Type B pancreatic cell (in vitro differentiated cells): Measurements from ENCODE around the gene CPD. TPM values are rescaled to one million over a fixed set of nuclear protein-coding genes. Genes with fewer than 3 reads are reported as not detected.
"Not testable (repeated sequence)": the region's sequence is repeated elsewhere in the genome, so short reads cannot be mapped to it uniquely, and the experiment has no call there.

Experiments
- DNase-seq: peaks from one replicate; pipeline ENCODE4 v3.0.0; 2021; ENCODE audit warnings: mixed read lengths; ENCODE audit not compliant: unreplicated experiment; ENCODE audit errors: extremely low spot score
- H3K27ac Mint-ChIP-seq: 2 replicates; pipeline ENCODE4 v1.8.0; 2021; ENCODE audit warnings: mild to moderate bottlenecking, mixed read lengths
- H3K27me3 Mint-ChIP-seq: 2 replicates; pipeline ENCODE4 v1.8.0; 2021; ENCODE audit warnings: mixed read lengths
- H3K36me3 Mint-ChIP-seq: 2 replicates; pipeline ENCODE4 v1.8.0; 2021; ENCODE audit warnings: mixed read lengths
- H3K4me1 Mint-ChIP-seq: one replicate; pipeline ENCODE4 v1.8.0; 2021; ENCODE audit warnings: mixed read lengths; ENCODE audit not compliant: unreplicated experiment
- H3K4me3 Mint-ChIP-seq: 2 replicates; pipeline ENCODE4 v1.8.0; 2021; ENCODE audit warnings: mild to moderate bottlenecking, mixed read lengths
- H3K9me3 Mint-ChIP-seq: 2 replicates; pipeline ENCODE4 v1.8.0; 2021; ENCODE audit warnings: mixed read lengths
- total RNA-seq: library from RNA; stranded (reverse); gene quantifications from 2 replicates; pipeline ENCODE4 v1.2.1, GENCODE V29; 2021; ENCODE audit warnings: low replicate concordance
- TF ChIP-seq, protein P1 (sequence below): fragments of 200-600 bp; sonication (generic); conservative IDR thresholded peaks from 2 replicates; pipeline ENCODE4 v1.5.0; 2021; ENCODE audit warnings: antibody characterized with exemption, mild to moderate bottlenecking

CPD gene
- total RNA-seq, 1 donor from 2014 or later, result 71.2 TPM

DNA sequence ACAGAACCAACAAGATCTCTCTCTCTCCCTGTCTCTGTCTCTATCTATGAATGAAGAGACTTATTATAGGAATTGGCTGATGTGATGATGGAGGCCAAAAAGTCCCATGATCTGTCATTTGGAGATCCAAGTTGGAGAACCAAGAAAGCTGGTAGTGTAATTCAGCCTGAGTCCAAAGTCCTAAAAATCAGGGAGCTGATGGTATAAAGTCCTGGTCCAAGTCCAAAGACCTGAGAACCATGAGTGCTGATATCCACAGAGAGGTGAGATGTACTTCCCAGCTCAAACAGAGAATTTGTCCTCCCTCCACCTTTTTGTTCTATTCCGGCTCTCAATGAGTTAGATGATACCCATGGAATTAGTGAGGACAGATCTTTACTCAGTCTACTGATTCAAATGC lies 29.5 kb upstream of the CPD start:
- no peak overlapping the region for H3K27ac Mint-ChIP-seq
- no peaks in the 10 kb centered on the region for H3K36me3 Mint-ChIP-seq
- TF ChIP-seq, protein P1, sequence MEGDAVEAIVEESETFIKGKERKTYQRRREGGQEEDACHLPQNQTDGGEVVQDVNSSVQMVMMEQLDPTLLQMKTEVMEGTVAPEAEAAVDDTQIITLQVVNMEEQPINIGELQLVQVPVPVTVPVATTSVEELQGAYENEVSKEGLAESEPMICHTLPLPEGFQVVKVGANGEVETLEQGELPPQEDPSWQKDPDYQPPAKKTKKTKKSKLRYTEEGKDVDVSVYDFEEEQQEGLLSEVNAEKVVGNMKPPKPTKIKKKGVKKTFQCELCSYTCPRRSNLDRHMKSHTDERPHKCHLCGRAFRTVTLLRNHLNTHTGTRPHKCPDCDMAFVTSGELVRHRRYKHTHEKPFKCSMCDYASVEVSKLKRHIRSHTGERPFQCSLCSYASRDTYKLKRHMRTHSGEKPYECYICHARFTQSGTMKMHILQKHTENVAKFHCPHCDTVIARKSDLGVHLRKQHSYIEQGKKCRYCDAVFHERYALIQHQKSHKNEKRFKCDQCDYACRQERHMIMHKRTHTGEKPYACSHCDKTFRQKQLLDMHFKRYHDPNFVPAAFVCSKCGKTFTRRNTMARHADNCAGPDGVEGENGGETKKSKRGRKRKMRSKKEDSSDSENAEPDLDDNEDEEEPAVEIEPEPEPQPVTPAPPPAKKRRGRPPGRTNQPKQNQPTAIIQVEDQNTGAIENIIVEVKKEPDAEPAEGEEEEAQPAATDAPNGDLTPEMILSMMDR, result no peak
- no peak for DNase-seq
- no peaks in the 10 kb centered on the region for H3K9me3 Mint-ChIP-seq
- H3K27me3 Mint-ChIP-seq, result no peaks in the 10 kb centered on the region
- peaks cover 8% of the 10 kb centered on the region for H3K4me1 Mint-ChIP-seq
- H3K4me3 Mint-ChIP-seq, result no peak overlapping the region

- H3K27me3 Mint-ChIP-seq, H3K4me3 Mint-ChIP-seq, H3K27ac Mint-ChIP-seq, H3K4me1 Mint-ChIP-seq, H3K9me3 Mint-ChIP-seq, DNase-seq, H3K36me3 Mint-ChIP-seq: not testable (repeated sequence)
Measured at GRCh38 chr17:30351263-30351662, 27.5 kb upstream of the CPD start.

GRCh38 chr17:30351735-30352134 lies 27.0 kb upstream of the CPD start:
- Mint-ChIP-seq H3K36me3 (no peaks in the 10 kb centered on the region), H3K4me1 (no peaks in the 10 kb centered on the region), H3K9me3 (no peaks in the 10 kb centered on the region), H3K27ac (no peak overlapping the region), H3K4me3 (no peak overlapping the region), H3K27me3 (no peaks in the 10 kb centered on the region)
- TF ChIP-seq, protein P1, result no peak
- no peak for DNase-seq

DNA sequence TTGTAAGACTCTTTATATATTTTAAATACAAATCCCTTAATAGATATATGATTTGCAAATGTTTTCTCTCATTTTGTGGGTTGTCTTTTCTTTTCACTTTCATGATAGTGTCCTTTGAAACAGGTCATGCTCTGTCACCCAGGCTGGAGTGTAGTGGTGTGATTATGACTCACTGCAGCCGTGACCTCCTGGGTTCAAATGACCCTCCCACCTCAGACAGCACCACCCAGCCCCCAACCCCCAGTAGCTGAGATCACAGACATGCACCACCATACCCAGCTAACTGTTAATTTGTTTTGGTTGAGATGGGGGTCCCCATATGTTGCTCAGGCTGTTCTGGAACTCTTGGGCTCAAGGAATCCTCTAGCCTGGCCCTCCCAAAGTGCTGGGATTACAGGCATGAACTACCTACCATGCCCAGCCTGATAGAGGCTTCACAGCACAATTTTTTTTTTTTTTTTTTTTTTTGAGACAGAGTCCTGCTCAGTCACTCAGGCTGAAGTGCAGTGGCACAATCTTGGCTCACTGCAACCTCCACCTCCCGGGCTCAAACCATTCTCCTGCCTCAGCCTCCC lies 26.4 kb upstream of the CPD start:
- no peak for DNase-seq
- TF ChIP-seq, protein P1, result no peak
- H3K4me1 Mint-ChIP-seq, result no peaks in the 10 kb centered on the region
- H3K4me3 Mint-ChIP-seq, result no peak overlapping the region
- no peaks in the 10 kb centered on the region for H3K9me3 Mint-ChIP-seq
- no peaks in the 10 kb centered on the region for H3K27me3 Mint-ChIP-seq
- H3K36me3 Mint-ChIP-seq, result no peaks in the 10 kb centered on the region
- H3K27ac Mint-ChIP-seq, result no peak overlapping the region

DNA sequence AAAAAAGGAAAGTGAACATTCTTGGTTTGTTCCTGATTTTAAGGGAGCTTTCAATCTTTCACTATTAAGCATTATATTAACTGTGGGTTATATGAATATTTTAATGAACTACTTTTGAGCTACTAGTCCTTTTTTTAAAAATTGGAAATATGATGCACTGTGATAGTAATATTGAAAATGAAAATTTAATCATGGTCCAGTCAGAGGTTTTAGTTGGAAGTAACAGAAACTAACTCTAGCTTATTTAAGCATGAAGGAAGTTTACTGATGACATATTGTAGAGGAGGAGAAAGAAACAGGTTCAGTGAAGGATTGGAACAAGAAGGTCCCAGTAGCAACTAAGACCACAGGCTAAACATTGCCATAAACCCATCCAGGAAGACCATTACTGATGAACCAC lies 24.0 kb upstream of the CPD start:
- Mint-ChIP-seq H3K36me3 (no peaks in the 10 kb centered on the region), H3K4me1 (no peaks in the 10 kb centered on the region), H3K4me3 (no peak overlapping the region), H3K27ac (no peak overlapping the region), H3K27me3 (no peaks in the 10 kb centered on the region), H3K9me3 (no peaks in the 10 kb centered on the region)
- TF ChIP-seq, protein P1, result no peak
- no peak for DNase-seq

- no peaks in the 10 kb centered on the region for H3K27me3 Mint-ChIP-seq
- H3K27ac Mint-ChIP-seq, result no peak overlapping the region
- no peak overlapping the region for H3K4me3 Mint-ChIP-seq
- H3K36me3 Mint-ChIP-seq, result no peaks in the 10 kb centered on the region
- H3K4me1 Mint-ChIP-seq, result no peaks in the 10 kb centered on the region
- TF ChIP-seq, protein P1, result no peak
- peaks cover 4% of the 10 kb centered on the region for H3K9me3 Mint-ChIP-seq
- no peak for DNase-seq
Measured at GRCh38 chr17:30357476-30357875, 21.3 kb upstream of the CPD start.
